GM12878 (cell line): ENCODE data around the gene DEF6. TPM values are rescaled to one million over a fixed set of nuclear protein-coding genes. Genes with fewer than 3 reads are reported as not detected.

Experiments
- ATAC-seq: fragments of 200-7000 bp; cut with Tn5 transposase; 3 replicates; pipeline ENCODE4 v1.9.1; 2020; ENCODE audit warnings: mild to moderate bottlenecking, moderate library complexity
- BruUV-seq: library from RNA; stranded (reverse); fragments of 400-500 nt; replicated peaks from 2 replicates; lab custom pipeline; 2021; lab: Mats Ljungman, UMichigan
- CTCF ChIA-PET: fragments of 300-600 bp; sonication (Branson Sonifier 250); formaldehyde crosslinking; extraction: SDS; loops from one replicate; lab custom pipeline; 2021; ENCODE audit warnings: inconsistent platforms; lab: Yijun Ruan, JAX
- POLR2A ChIA-PET: fragments of 350-600 bp; formaldehyde crosslinking; extraction: SDS; loops from one replicate; lab custom pipeline; 2021; ENCODE audit warnings: inconsistent platforms; lab: Charles Lee
- RAD21 ChIA-PET: fragments of 300-600 bp; sonication (Branson Sonifier 250); formaldehyde crosslinking; loops from one replicate; lab custom pipeline; 2023; ENCODE audit warnings: antibody characterized with exemption; ENCODE audit not compliant: unreplicated experiment; lab: Charles Lee
- SMC1A ChIA-PET: fragments of 300-600 bp; sonication (Branson Sonifier 250); formaldehyde crosslinking; loops from one replicate; lab custom pipeline; 2023; ENCODE audit not compliant: unreplicated experiment, uncharacterized antibody; lab: Charles Lee
- DNase-seq: peaks from one replicate; pipeline ENCODE4 v3.0.0-alpha.2; 2011; ENCODE audit warnings: low read depth, low spot score
- FAIRE-seq: peaks from 3 replicates; lab custom pipeline; 2011; peaks lifted over from hg19 to GRCh38; lab: Jason Lieb, UNC
- H2AFZ ChIP-seq: 2 replicates; pipeline ENCODE4 v1.6.0; 2011; ENCODE audit warnings: low read depth, low read length, control low read depth; ENCODE audit not compliant: control insufficient read depth
- H3K27ac ChIP-seq: 2 replicates; pipeline ENCODE4 v1.5.1; 2011; ENCODE audit warnings: control low read depth; ENCODE audit not compliant: control insufficient read depth, insufficient read depth
- H3K27me3 ChIP-seq, 2 experiments: replicated peaks in 1 of 2; 2 replicates each; pipeline versions ENCODE4 v1.6.0 to v1.6.1; 2011; ENCODE audit warnings: low read length in 1 of 2; ENCODE audit not compliant: control insufficient read depth in 2 of 2, insufficient read depth in 2 of 2
- H3K36me3 ChIP-seq, 2 experiments: 2 replicates each; pipeline ENCODE4 v1.5.1; 2011; ENCODE audit warnings: low read length in 1 of 2; ENCODE audit not compliant: control insufficient read depth in 2 of 2, insufficient read depth in 2 of 2
- H3K4me1 ChIP-seq: 2 replicates; pipeline ENCODE4 v1.6.1; 2011; ENCODE audit warnings: mild to moderate bottlenecking, low read length, moderate library complexity, mixed read lengths; ENCODE audit not compliant: control insufficient read depth, insufficient read depth
- H3K4me2 ChIP-seq: 2 replicates; pipeline ENCODE4 v1.6.0; 2011; ENCODE audit warnings: control low read depth; ENCODE audit not compliant: control insufficient read depth, insufficient read depth
- H3K4me3 ChIP-seq: fragments of 200-600 bp; sonication (generic); 2 replicates; pipeline ENCODE4 v1.5.1; 2016
- H3K79me2 ChIP-seq: 2 replicates; pipeline ENCODE4 v1.6.0; 2011; ENCODE audit warnings: low read length; ENCODE audit not compliant: control insufficient read depth, insufficient read depth
- H3K9ac ChIP-seq: 2 replicates; pipeline ENCODE4 v1.8.0; 2011; ENCODE audit warnings: low read length, control low read depth, mixed read lengths; ENCODE audit not compliant: control insufficient read depth, insufficient read depth
- H3K9me3 ChIP-seq: replicated peaks from 3 replicates; pipeline ENCODE4 v1.5.1; 2011; ENCODE audit warnings: mild to moderate bottlenecking, low read length; ENCODE audit not compliant: control insufficient read depth, insufficient read depth
- H4K20me1 ChIP-seq: 2 replicates; pipeline ENCODE4 v1.6.0; 2011; ENCODE audit not compliant: control insufficient read depth, insufficient read depth
- CEBPB ChIP-seq, 2 experiments: fragments of 150-350 bp in 1 of 2; IDR thresholded peaks; 2 replicates each; pipeline ENCODE4 v1.6.1; 2012 to 2014; ENCODE audit warnings: low read depth in 2 of 2, low read length in 2 of 2, borderline replicate concordance in 1 of 2, inconsistent platforms in 1 of 2
- FOS ChIP-seq: IDR thresholded peaks from 3 replicates; pipeline ENCODE4 v1.6.1; 2011; ENCODE audit warnings: borderline replicate concordance; ENCODE audit not compliant: insufficient read length; ENCODE audit errors: extremely low read depth
- JUNB ChIP-seq: IDR thresholded peaks from 2 replicates; pipeline ENCODE4 v1.6.1; 2016; ENCODE audit warnings: antibody characterized with exemption, mild to moderate bottlenecking
- MTA2 ChIP-seq: fragments of 450-650 bp; IDR thresholded peaks from 2 replicates; pipeline ENCODE4 v1.6.1; 2016; ENCODE audit warnings: low read depth, mild to moderate bottlenecking, moderate library complexity
- NRF1 ChIP-seq: conservative IDR thresholded peaks from 2 replicates; pipeline ENCODE4 v1.6.1; 2011; ENCODE audit warnings: mild to moderate bottlenecking, low read depth, low read length, improper control_type of control experiment
- PBX3 ChIP-seq: IDR thresholded peaks from 2 replicates; pipeline ENCODE4 v1.6.1; 2011; ENCODE audit warnings: mild to moderate bottlenecking, low read depth, low read length, moderate library complexity; ENCODE audit not compliant: insufficient replicate concordance
- RAD21 ChIP-seq: IDR thresholded peaks from 2 replicates; pipeline ENCODE4 v1.6.1; 2011; ENCODE audit warnings: mild to moderate bottlenecking, low read depth, low read length, moderate library complexity; ENCODE audit not compliant: insufficient read depth
- RAD51 ChIP-seq: fragments of 450-650 bp; IDR thresholded peaks from 2 replicates; pipeline ENCODE4 v1.6.1; 2016; ENCODE audit warnings: moderate library complexity, mild to moderate bottlenecking, inconsistent platforms
- SREBF2 ChIP-seq: IDR thresholded peaks from 2 replicates; pipeline ENCODE4 v1.6.1; 2012; ENCODE audit warnings: mild to moderate bottlenecking, low read length
- SUZ12 ChIP-seq: fragments of 200-600 bp; sonication (generic); IDR thresholded peaks from one replicate; pipeline ENCODE4 v1.6.1; 2018; ENCODE audit warnings: antibody characterized with exemption, mild to moderate bottlenecking; ENCODE audit not compliant: unreplicated experiment
- TARDBP ChIP-seq: IDR thresholded peaks from 2 replicates; pipeline ENCODE4 v1.6.1; 2016; ENCODE audit warnings: borderline replicate concordance
- ZNF207 ChIP-seq: fragments of 450-650 bp; IDR thresholded peaks from 2 replicates; pipeline ENCODE4 v1.6.1; 2014; ENCODE audit warnings: antibody characterized with exemption, mild to moderate bottlenecking, borderline replicate concordance
- ZNF217 ChIP-seq: fragments of 450-650 bp; IDR thresholded peaks from 2 replicates; pipeline ENCODE4 v1.6.1; 2017; ENCODE audit warnings: antibody characterized with exemption, mild to moderate bottlenecking
- ZNF384 ChIP-seq: IDR thresholded peaks from 2 replicates; pipeline ENCODE4 v1.6.1; 2012; ENCODE audit warnings: low read depth, mild to moderate bottlenecking, low read length, improper control_type of control experiment, borderline replicate concordance
- WGBS: methylation state at CpG from one replicate; pipeline ENCODE4 v1.1.6; 2016; ENCODE audit warnings: low lambda C conversion rate; ENCODE audit not compliant: insufficient replicate concordance, insufficient coverage; ENCODE audit errors: missing lambda C conversion rate; 5-methylcytosine and 5-hydroxymethylcytosine counted together
- in situ Hi-C: fragments of 300-500 bp; cut with MboI; formaldehyde crosslinking; loops from 9 replicates; pipeline ENCODE4 v1.14.3; 2018; ENCODE audit warnings: mixed read lengths
- intact Hi-C: fragments of 100-400 bp; cut with micrococcal nuclease; formaldehyde crosslinking; loops from one replicate; pipeline ENCODE4 v1.14.2; 2022; ENCODE audit not compliant: unreplicated experiment
- polyA plus RNA-seq, 11 experiments: library from polyadenylated mRNA; depleted of rRNA in 4 of 11; unstranded in 6 of 11; stranded (reverse) in 5 of 11; fragments of >200 nt; fragmentation: Nextera tagmentation in 4 of 11; fragmentation: Illumina TruSeq in 1 of 11; extraction: Ambion mirVana in 4 of 11; extraction: Trizol in 1 of 11; gene quantifications; 1 replicate in 1 of 11; 2 replicates in 10 of 11; pipeline versions ENCODE4 v1.2.1 to v1.2.3, GENCODE V29; 2011 to 2016; ENCODE audit warnings: inconsistent platforms in 2 of 11, missing spikeins in 2 of 11, low read depth in 1 of 11
- total RNA-seq, 4 experiments: library from RNA; depleted of rRNA in 3 of 4; stranded (reverse); fragments of >200 nt in 3 of 4; fragmentation: Illumina TruSeq in 1 of 4; extraction: Trizol in 1 of 4; gene quantifications; 2 replicates each; pipeline versions ENCODE4 v1.2.1 to v1.2.3, GENCODE V29; 2013 to 2021
- TF ChIP-seq, protein P1 (sequence below): fragments of 450-650 bp; IDR thresholded peaks from 2 replicates; pipeline ENCODE4 v1.6.1; 2017; ENCODE audit warnings: low read depth, mild to moderate bottlenecking, moderate library complexity

Gene DEF6
- total and polyA plus RNA-seq, 10 of the 15 experiments (the other 5 are each of a cell fraction or from before 2014, with no cell fraction given), result 3.3 to 69.5 (median 48.8) TPM

DNA sequence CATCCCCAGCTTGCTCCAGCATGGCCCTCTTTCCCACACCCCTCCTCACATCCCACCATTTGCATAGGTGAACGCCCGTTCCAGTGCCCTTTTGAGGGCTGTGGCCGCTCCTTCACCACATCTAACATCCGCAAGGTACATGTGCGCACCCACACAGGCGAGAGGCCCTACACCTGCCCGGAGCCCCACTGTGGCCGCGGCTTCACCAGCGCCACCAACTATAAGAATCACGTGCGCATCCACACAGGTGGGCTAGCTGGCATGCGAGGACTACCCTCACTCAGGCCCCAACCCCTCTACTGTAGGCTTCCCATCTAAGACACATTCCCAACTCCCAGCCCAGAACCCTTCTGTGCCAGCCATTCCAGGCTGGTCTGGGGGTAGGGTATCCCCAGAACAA is 6.1 kb upstream of the DEF6 start:
- no peak for ATAC-seq
- POLR2A ChIA-PET, result no interaction called here
- no peaks in the 10 kb centered on the region for H4K20me1 ChIP-seq
- no peaks in the 10 kb centered on the region for H3K4me1 ChIP-seq
- SMC1A ChIA-PET, result no interaction called here
- H3K79me2 ChIP-seq, result no peaks in the 10 kb centered on the region
- H3K9ac ChIP-seq, result no peak overlapping the region
- no peaks in the 10 kb centered on the region for H3K9me3 ChIP-seq
- no peak overlapping the region for H3K4me3 ChIP-seq
- RAD21 ChIA-PET, result no interaction called here
- H3K36me3 ChIP-seq, result peaks cover 4 to 26% of the 10 kb centered on the region in 2 experiments
- H3K27me3 ChIP-seq, result no peaks in the 10 kb centered on the region
- H3K4me2 ChIP-seq, result no peak overlapping the region
- no peak for FAIRE-seq
- no peak for TF ChIP-seq ZNF207
- TF ChIP-seq, protein P1, sequence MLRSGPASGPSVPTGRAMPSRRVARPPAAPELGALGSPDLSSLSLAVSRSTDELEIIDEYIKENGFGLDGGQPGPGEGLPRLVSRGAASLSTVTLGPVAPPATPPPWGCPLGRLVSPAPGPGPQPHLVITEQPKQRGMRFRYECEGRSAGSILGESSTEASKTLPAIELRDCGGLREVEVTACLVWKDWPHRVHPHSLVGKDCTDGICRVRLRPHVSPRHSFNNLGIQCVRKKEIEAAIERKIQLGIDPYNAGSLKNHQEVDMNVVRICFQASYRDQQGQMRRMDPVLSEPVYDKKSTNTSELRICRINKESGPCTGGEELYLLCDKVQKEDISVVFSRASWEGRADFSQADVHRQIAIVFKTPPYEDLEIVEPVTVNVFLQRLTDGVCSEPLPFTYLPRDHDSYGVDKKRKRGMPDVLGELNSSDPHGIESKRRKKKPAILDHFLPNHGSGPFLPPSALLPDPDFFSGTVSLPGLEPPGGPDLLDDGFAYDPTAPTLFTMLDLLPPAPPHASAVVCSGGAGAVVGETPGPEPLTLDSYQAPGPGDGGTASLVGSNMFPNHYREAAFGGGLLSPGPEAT, result no peak
- H2AFZ ChIP-seq, result no peak overlapping the region
- in situ Hi-C loops (no loop called here), intact Hi-C loops (loop anchor here (10.0 kb wide), 1 partner anchor 273 kb away; no protein-coding TSS in a partner anchor)
- DNase-seq, result no peak
- H3K27ac ChIP-seq, result no peak overlapping the region
- 99% methylated on average over 13 of the region's 13 CpGs for WGBS
- CTCF ChIA-PET, result no interaction called here
- no TSS peak for BruUV-seq

DNA sequence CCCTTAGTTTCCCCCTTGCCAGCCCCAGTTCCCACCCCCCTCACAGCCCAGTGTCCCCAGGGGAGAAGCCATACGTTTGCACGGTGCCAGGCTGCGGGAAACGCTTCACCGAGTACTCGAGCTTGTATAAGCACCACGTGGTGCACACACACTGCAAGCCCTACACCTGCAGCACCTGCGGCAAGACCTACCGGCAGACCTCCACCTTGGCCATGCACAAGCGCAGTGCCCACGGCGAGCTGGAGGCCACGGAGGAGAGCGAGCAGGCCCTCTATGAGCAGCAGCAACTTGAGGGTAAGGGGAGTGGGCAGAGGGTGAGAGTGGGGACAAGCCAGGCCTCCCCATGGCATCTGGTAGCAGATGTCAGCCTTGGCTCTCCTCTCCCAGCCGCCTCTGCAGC is 5.1 kb upstream of the DEF6 start:
- RAD21 ChIA-PET, result interaction anchor here (0.6 to 0.9 kb wide), 2 partner anchors 33 to 35 kb away, joined by 3 read pairs; partner anchors contain the start of gene ZNF76
- H3K4me2 ChIP-seq, result no peak overlapping the region
- no peaks in the 10 kb centered on the region for H3K27me3 ChIP-seq
- in situ Hi-C loops (no loop called here), intact Hi-C loops (loop anchor here (10.0 kb wide), 1 partner anchor 272 kb away; no protein-coding TSS in a partner anchor)
- no peak for FAIRE-seq
- no peak overlapping the region for H3K27ac ChIP-seq
- no peak overlapping the region for H2AFZ ChIP-seq
- ATAC-seq, result no peak
- BruUV-seq, result no TSS peak
- H3K36me3 ChIP-seq, result peaks cover 4 to 26% of the 10 kb centered on the region in 2 experiments
- no peak overlapping the region for H3K9ac ChIP-seq
- H3K4me1 ChIP-seq, result peaks cover 7% of the 10 kb centered on the region
- no peak for DNase-seq
- H3K4me3 ChIP-seq, result no peak overlapping the region
- no peaks in the 10 kb centered on the region for H3K79me2 ChIP-seq
- SMC1A ChIA-PET, result interaction anchor here (1.9 kb wide), 1 partner anchor 159 kb away, joined by 8 read pairs; the partner anchor contains the start of gene FANCE
- POLR2A ChIA-PET, result interaction anchor here (1.8 kb wide), 1 partner anchor 176 kb away, joined by 4 read pairs; the partner anchor contains the start of gene RPL10A
- no peaks in the 10 kb centered on the region for H4K20me1 ChIP-seq
- 17% methylated on average over 15 of the region's 15 CpGs for WGBS
- CTCF ChIA-PET, result interaction anchor here (0.7 to 2.4 kb wide), 8 partner anchors 18 to 175 kb away, joined by 3 to 23 read pairs (median 8); partner anchors contain the start of genes FANCE and RPL10A
- no peaks in the 10 kb centered on the region for H3K9me3 ChIP-seq
- TF ChIP-seq NRF1 (no peak), ZNF217 (no peak), MTA2 (no peak), JUNB (no peak), SUZ12 (no peak), TARDBP (no peak), ZNF384 (no peak), RAD51 (no peak), SREBF2 (no peak), ZNF207 (no peak), PBX3 (no peak), RAD21 (no peak), CEBPB (IDR thresholded peaks at IDR 0.05; ENCODE audit: borderline replicate concordance in 1 of 2, low read depth in 2 of 2, low read length in 2 of 2) (no peak), FOS (no peak)
